Thyroid gland (tissue), 4 donors: Measurements from ENCODE around the gene FADS1.

Experiments used
- CTCF ChIP-seq, 6 experiments: fragments of 200-600 bp in 3 of 6; fragments of 450-650 bp in 3 of 6; sonication (generic) in 3 of 6; IDR thresholded peaks; one replicate each; pipeline ENCODE4 v1.5.1; 2016 to 2019; ENCODE audit warnings: antibody characterized with exemption in 6 of 6, mild to moderate bottlenecking in 2 of 6, inconsistent platforms in 1 of 6, moderate library complexity in 1 of 6
- POLR2A ChIP-seq, 2 donors: fragments of 450-650 bp; IDR thresholded peaks; one replicate each; pipeline ENCODE4 v1.6.1; 2017; ENCODE audit warnings: antibody characterized with exemption in 2 of 2, mild to moderate bottlenecking in 2 of 2, moderate library complexity in 1 of 2

DNA sequence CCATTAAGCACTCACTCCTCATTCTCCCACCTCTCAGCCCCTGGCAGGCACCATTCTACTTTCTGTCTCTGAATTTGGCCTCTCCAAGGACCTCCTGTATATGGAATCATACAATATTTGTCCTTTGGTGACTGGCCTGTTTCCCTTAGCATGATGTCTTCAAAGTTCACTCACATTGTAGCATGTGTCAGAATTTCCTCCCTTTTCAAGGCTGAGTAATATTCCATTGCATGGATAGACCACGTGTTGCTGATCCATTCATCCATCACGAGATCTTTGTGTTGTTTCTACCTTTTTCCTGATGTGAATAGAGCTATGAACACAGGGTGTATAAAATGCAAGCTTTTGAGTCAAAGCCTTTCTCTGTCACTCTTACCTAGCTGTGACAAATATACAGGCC is 22.9 kb upstream of the FADS1 start:
- TF ChIP-seq CTCF (IDR thresholded peaks at IDR 0.05) (no peak), POLR2A (IDR thresholded peaks at IDR 0.05) (no peak)
